ENCODE results near the gene RBM44. TPM values are rescaled to one million over a fixed set of nuclear protein-coding genes. Genes with fewer than 3 reads are reported as not detected.

The RBM44 gene
- total RNA-seq, 1 donor from 2014 or later = 0.44 TPM

- Mint-ChIP-seq H3K4me3 (ENCODE audit: unreplicated experiment) (no peak overlapping the region), H3K9me3 (ENCODE audit: unreplicated experiment) (no peaks in the 10 kb centered on the region), H3K4me1 (ENCODE audit: unreplicated experiment) (peaks cover 12% of the 10 kb centered on the region), H3K27ac (ENCODE audit: unreplicated experiment) (no peak overlapping the region), H3K36me3 (ENCODE audit: low read depth, unreplicated experiment) (no peaks in the 10 kb centered on the region), H3K27me3 (ENCODE audit: unreplicated experiment) (peaks cover 10% of the 10 kb centered on the region)
- DNase-seq (ENCODE audit: low spot score) = no peak
- no peak for TF ChIP-seq CTCF (IDR thresholded peaks at IDR 0.05; ENCODE audit: unreplicated experiment)
Measured at GRCh38 chr2:237869343-237870102, 70.9 kb downstream of the RBM44 start.

GRCh38 chr2:237870126-237870525, 71.5 kb downstream of the RBM44 start:
- peaks cover 11% of the 10 kb centered on the region for H3K27me3 Mint-ChIP-seq (ENCODE audit: unreplicated experiment)
- H3K27ac Mint-ChIP-seq (ENCODE audit: unreplicated experiment) = peak overlapping the region; percentile 24
- TF ChIP-seq CTCF (IDR thresholded peaks at IDR 0.05; ENCODE audit: unreplicated experiment) = no peak
- H3K4me1 Mint-ChIP-seq (ENCODE audit: unreplicated experiment) = peaks cover 12% of the 10 kb centered on the region
- H3K36me3 Mint-ChIP-seq (ENCODE audit: low read depth, unreplicated experiment) = no peaks in the 10 kb centered on the region
- H3K4me3 Mint-ChIP-seq (ENCODE audit: unreplicated experiment) = peak overlapping the region; percentile 16
- no peak for DNase-seq (ENCODE audit: low spot score)
- H3K9me3 Mint-ChIP-seq (ENCODE audit: unreplicated experiment) = no peaks in the 10 kb centered on the region

GRCh38 chr2:237870754-237871651, 72.4 kb downstream of the RBM44 start:
- DNase-seq (ENCODE audit: low spot score) = no peak
- no peaks in the 10 kb centered on the region for H3K36me3 Mint-ChIP-seq (ENCODE audit: low read depth, unreplicated experiment)
- peak overlapping the region; percentile 16 for H3K4me3 Mint-ChIP-seq (ENCODE audit: unreplicated experiment)
- H3K27ac Mint-ChIP-seq (ENCODE audit: unreplicated experiment) = no peak overlapping the region
- peaks cover 8% of the 10 kb centered on the region for H3K27me3 Mint-ChIP-seq (ENCODE audit: unreplicated experiment)
- H3K9me3 Mint-ChIP-seq (ENCODE audit: unreplicated experiment) = no peaks in the 10 kb centered on the region
- H3K4me1 Mint-ChIP-seq (ENCODE audit: unreplicated experiment) = peaks cover 12% of the 10 kb centered on the region
- no peak for TF ChIP-seq CTCF (IDR thresholded peaks at IDR 0.05; ENCODE audit: unreplicated experiment)

- H3K9me3 Mint-ChIP-seq (ENCODE audit: unreplicated experiment) = no peaks in the 10 kb centered on the region
- no peaks in the 10 kb centered on the region for H3K36me3 Mint-ChIP-seq (ENCODE audit: low read depth, unreplicated experiment)
- no peak for DNase-seq (ENCODE audit: low spot score)
- no peak overlapping the region for H3K4me3 Mint-ChIP-seq (ENCODE audit: unreplicated experiment)
- H3K27ac Mint-ChIP-seq (ENCODE audit: unreplicated experiment) = no peak overlapping the region
- no peak for TF ChIP-seq CTCF (IDR thresholded peaks at IDR 0.05; ENCODE audit: unreplicated experiment)
- peaks cover 8% of the 10 kb centered on the region for H3K27me3 Mint-ChIP-seq (ENCODE audit: unreplicated experiment)
- H3K4me1 Mint-ChIP-seq (ENCODE audit: unreplicated experiment) = peaks cover 8% of the 10 kb centered on the region
Measured at GRCh38 chr2:237872178-237872887, 73.8 kb downstream of the RBM44 start.
